H9 (cell line): ENCODE results near the gene HAPLN2. TPM values are rescaled to one million over a fixed set of nuclear protein-coding genes. Genes with fewer than 3 reads are reported as not detected.
"Not testable (repeated sequence)": the region's sequence is repeated elsewhere in the genome, so short reads cannot be mapped to it uniquely, and the experiment has no call there.

Experiments
- DNase-seq: peaks from one replicate; pipeline ENCODE4 v3.0.0-alpha.2; 2017
- H2AFZ ChIP-seq: one replicate; pipeline ENCODE4 v1.6.1; 2013; ENCODE audit warnings: mild to moderate bottlenecking, low read length, control low read depth, moderate library complexity
- H2AK5ac ChIP-seq: 2 replicates; pipeline ENCODE4 v1.6.1; 2013; ENCODE audit warnings: low read length, control low read depth, mixed read lengths; ENCODE audit not compliant: insufficient read length
- H2BK120ac ChIP-seq: one replicate; pipeline ENCODE4 v1.6.1; 2013; ENCODE audit warnings: low read depth, mild to moderate bottlenecking, low read length, control low read depth, inconsistent platforms; ENCODE audit not compliant: poor library complexity, severe bottlenecking
- H2BK12ac ChIP-seq: 2 replicates; pipeline ENCODE4 v1.6.1; 2013; ENCODE audit warnings: low read length, control low read depth, mixed read lengths, low read depth; ENCODE audit not compliant: insufficient read length
- H2BK15ac ChIP-seq: 2 replicates; pipeline ENCODE4 v1.6.1; 2013; ENCODE audit warnings: low read depth, low read length, control low read depth
- H2BK20ac ChIP-seq: one replicate; pipeline ENCODE4 v1.6.1; 2013; ENCODE audit warnings: low read depth, mild to moderate bottlenecking, low read length, control low read depth, inconsistent platforms; ENCODE audit not compliant: poor library complexity, severe bottlenecking
- H2BK5ac ChIP-seq: 2 replicates; pipeline ENCODE4 v1.6.1; 2013; ENCODE audit warnings: low read length, control low read depth, mixed read lengths; ENCODE audit not compliant: insufficient read length
- H3K14ac ChIP-seq: 2 replicates; pipeline ENCODE4 v1.6.1; 2013; ENCODE audit warnings: low read length, control low read depth; ENCODE audit not compliant: insufficient read depth
- H3K18ac ChIP-seq: 2 replicates; pipeline ENCODE4 v1.6.1; 2013; ENCODE audit warnings: low read depth, mild to moderate bottlenecking, mixed read lengths, low read length, control low read depth; ENCODE audit not compliant: insufficient read length
- H3K23ac ChIP-seq: 2 replicates; pipeline ENCODE4 v1.6.1; 2013; ENCODE audit warnings: low read length, control low read depth, mixed read lengths, low read depth; ENCODE audit not compliant: insufficient read length
- H3K23me2 ChIP-seq: 2 replicates; pipeline ENCODE4 v1.6.1; 2013; ENCODE audit warnings: low read depth, mild to moderate bottlenecking, mixed read lengths, low read length, control low read depth; ENCODE audit not compliant: insufficient read length, poor library complexity, severe bottlenecking
- H3K27ac ChIP-seq: 2 replicates; pipeline ENCODE4 v1.5.1; 2013; ENCODE audit warnings: low read length, control low read depth, mixed read lengths, low read depth; ENCODE audit not compliant: insufficient read length
- H3K27me3 ChIP-seq: 2 replicates; pipeline ENCODE4 v1.6.1; 2013; ENCODE audit warnings: low read length, control low read depth, inconsistent platforms; ENCODE audit not compliant: insufficient read depth
- H3K4ac ChIP-seq: 2 replicates; pipeline ENCODE4 v1.6.1; 2013; ENCODE audit warnings: low read depth, mild to moderate bottlenecking, control low read depth, inconsistent platforms, low read length, moderate library complexity
- H3K4me1 ChIP-seq: 2 replicates; pipeline ENCODE4 v1.6.1; 2013; ENCODE audit warnings: low read length, control low read depth, inconsistent platforms; ENCODE audit not compliant: insufficient read depth
- H3K4me2 ChIP-seq: 2 replicates; pipeline ENCODE4 v1.6.1; 2013; ENCODE audit warnings: low read length, control low read depth, mixed read lengths; ENCODE audit not compliant: insufficient read length, insufficient read depth
- H3K56ac ChIP-seq: 2 replicates; pipeline ENCODE4 v1.6.1; 2013; ENCODE audit warnings: low read depth, mild to moderate bottlenecking, mixed read lengths, low read length, control low read depth; ENCODE audit not compliant: insufficient read length
- H3K79me1 ChIP-seq: 2 replicates; pipeline ENCODE4 v1.6.1; 2013; ENCODE audit warnings: low read depth, mild to moderate bottlenecking, moderate library complexity, low read length, control low read depth, inconsistent platforms; ENCODE audit not compliant: insufficient read depth, poor library complexity, severe bottlenecking
- H3K79me2 ChIP-seq: 2 replicates; pipeline ENCODE4 v1.6.1; 2013; ENCODE audit warnings: low read length, control low read depth, inconsistent platforms; ENCODE audit not compliant: insufficient read depth
- H3K9ac ChIP-seq: 2 replicates; pipeline ENCODE4 v1.6.1; 2013; ENCODE audit warnings: low read length, control low read depth, mixed read lengths; ENCODE audit not compliant: insufficient read length; ENCODE audit errors: extremely low read depth
- H3K9me3 ChIP-seq: one replicate; pipeline ENCODE4 v1.6.1; 2013; ENCODE audit warnings: low read depth, low read length, inconsistent platforms; ENCODE audit not compliant: control insufficient read depth
- H3T11ph ChIP-seq: one replicate; pipeline ENCODE4 v1.6.1; 2013; ENCODE audit warnings: mild to moderate bottlenecking, low read length, control low read depth, inconsistent platforms
- H4K20me1 ChIP-seq: one replicate; pipeline ENCODE4 v1.6.1; 2013; ENCODE audit not compliant: control insufficient read depth, insufficient read length, insufficient read depth
- H4K5ac ChIP-seq: 2 replicates; pipeline ENCODE4 v1.6.1; 2013; ENCODE audit warnings: low read depth, mild to moderate bottlenecking, mixed read lengths, low read length, control low read depth; ENCODE audit not compliant: insufficient read length
- H4K8ac ChIP-seq: replicated peaks from 2 replicates; pipeline ENCODE4 v1.6.1; 2013; ENCODE audit warnings: low read length, control low read depth, mixed read lengths, low read depth; ENCODE audit not compliant: insufficient read length
- H4K91ac ChIP-seq: 2 replicates; pipeline ENCODE4 v1.6.1; 2013; ENCODE audit warnings: low read depth, mild to moderate bottlenecking, moderate library complexity, mixed read lengths, low read length, control low read depth; ENCODE audit not compliant: insufficient read length
- H3K27ac Mint-ChIP-seq, 3 experiments: 2 replicates in 2 of 3; 3 replicates in 1 of 3; pipeline ENCODE4 v1.8.0; 2020 to 2021; ENCODE audit warnings: mixed read lengths in 3 of 3, mild to moderate bottlenecking in 1 of 3, moderate library complexity in 1 of 3
- H3K27me3 Mint-ChIP-seq: 2 replicates; pipeline ENCODE4 v1.8.0; 2021; ENCODE audit warnings: low read depth, mild to moderate bottlenecking, moderate library complexity, mixed read lengths
- H3K36me3 Mint-ChIP-seq, 3 experiments: 2 replicates in 2 of 3; 3 replicates in 1 of 3; pipeline ENCODE4 v1.8.0; 2020 to 2021; ENCODE audit warnings: low read depth in 3 of 3, mixed read lengths in 3 of 3; ENCODE audit not compliant: insufficient read depth in 1 of 3
- H3K4me1 Mint-ChIP-seq, 2 experiments: 2 replicates each; pipeline ENCODE4 v1.8.0; 2020; ENCODE audit warnings: mixed read lengths in 2 of 2
- H3K4me3 Mint-ChIP-seq, 2 experiments: 2 replicates in 1 of 2; 3 replicates in 1 of 2; pipeline ENCODE4 v1.8.0; 2020 to 2021; ENCODE audit warnings: mild to moderate bottlenecking in 2 of 2, mixed read lengths in 2 of 2, moderate library complexity in 1 of 2
- H3K9me3 Mint-ChIP-seq, 2 experiments: 2 replicates in 1 of 2; 3 replicates in 1 of 2; pipeline ENCODE4 v1.8.0; 2020; ENCODE audit warnings: mild to moderate bottlenecking in 2 of 2, mixed read lengths in 2 of 2, moderate library complexity in 1 of 2
- WGBS: extraction: QIAGEN DNeasy Blood & Tissue Kit; methylation state at CpG from one replicate; pipeline ENCODE4 v1.1.7; 2013; ENCODE audit warnings: missing lambda C conversion rate, low lambda C conversion rate, mixed read lengths; ENCODE audit not compliant: insufficient read length; ENCODE audit errors: extremely low coverage; 5-methylcytosine and 5-hydroxymethylcytosine counted together
- total RNA-seq: library from RNA; stranded (reverse); gene quantifications from 2 replicates; pipeline ENCODE4 v1.2.1, GENCODE V29; 2021
- TF ChIP-seq, protein P1 (sequence below): fragments of 200-600 bp; sonication (generic); conservative IDR thresholded peaks from 3 replicates; pipeline ENCODE4 v1.8.0; 2021; ENCODE audit warnings: antibody characterized with exemption, mild to moderate bottlenecking

Gene HAPLN2
- total RNA-seq, 1 experiment from 2014 or later: 0.46 TPM

DNA sequence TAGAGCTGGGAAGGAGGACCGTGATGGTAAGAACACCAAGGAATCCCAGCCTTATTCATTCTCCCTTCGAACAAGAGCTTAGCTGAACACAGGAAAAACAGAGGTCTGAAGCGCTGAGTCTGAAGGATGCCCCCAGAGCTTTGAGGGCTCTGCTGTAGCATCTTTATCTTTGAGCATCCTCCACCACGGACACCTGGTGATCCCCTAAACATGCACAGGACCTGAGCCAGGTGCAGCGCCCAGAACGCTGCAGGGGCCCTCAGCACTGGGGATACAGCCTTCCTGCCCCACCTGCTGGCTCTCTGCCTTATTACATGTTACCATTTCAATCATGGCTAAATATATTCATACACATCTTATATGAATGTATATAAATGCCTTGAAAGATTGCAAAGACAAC, 10.2 kb upstream of the HAPLN2 start:
- H3K56ac ChIP-seq: no peak overlapping the region
- H3K23ac ChIP-seq: no peak overlapping the region
- no peaks in the 10 kb centered on the region for H3K27me3 ChIP-seq
- no peak overlapping the region for H3K27ac Mint-ChIP-seq
- TF ChIP-seq, protein P1, sequence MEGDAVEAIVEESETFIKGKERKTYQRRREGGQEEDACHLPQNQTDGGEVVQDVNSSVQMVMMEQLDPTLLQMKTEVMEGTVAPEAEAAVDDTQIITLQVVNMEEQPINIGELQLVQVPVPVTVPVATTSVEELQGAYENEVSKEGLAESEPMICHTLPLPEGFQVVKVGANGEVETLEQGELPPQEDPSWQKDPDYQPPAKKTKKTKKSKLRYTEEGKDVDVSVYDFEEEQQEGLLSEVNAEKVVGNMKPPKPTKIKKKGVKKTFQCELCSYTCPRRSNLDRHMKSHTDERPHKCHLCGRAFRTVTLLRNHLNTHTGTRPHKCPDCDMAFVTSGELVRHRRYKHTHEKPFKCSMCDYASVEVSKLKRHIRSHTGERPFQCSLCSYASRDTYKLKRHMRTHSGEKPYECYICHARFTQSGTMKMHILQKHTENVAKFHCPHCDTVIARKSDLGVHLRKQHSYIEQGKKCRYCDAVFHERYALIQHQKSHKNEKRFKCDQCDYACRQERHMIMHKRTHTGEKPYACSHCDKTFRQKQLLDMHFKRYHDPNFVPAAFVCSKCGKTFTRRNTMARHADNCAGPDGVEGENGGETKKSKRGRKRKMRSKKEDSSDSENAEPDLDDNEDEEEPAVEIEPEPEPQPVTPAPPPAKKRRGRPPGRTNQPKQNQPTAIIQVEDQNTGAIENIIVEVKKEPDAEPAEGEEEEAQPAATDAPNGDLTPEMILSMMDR: peak; percentile 73
- H3K4me3 Mint-ChIP-seq: no peak overlapping the region
- no peak overlapping the region for H2AK5ac ChIP-seq
- H3K27ac ChIP-seq: no peak overlapping the region
- no peak overlapping the region for H2BK15ac ChIP-seq
- H2BK12ac ChIP-seq: no peak overlapping the region
- no peaks in the 10 kb centered on the region for H3K79me1 ChIP-seq
- peaks cover 9% of the 10 kb centered on the region for H3K27me3 Mint-ChIP-seq
- no peak overlapping the region for H3K4ac ChIP-seq
- no peaks in the 10 kb centered on the region for H3K9me3 ChIP-seq
- no peak overlapping the region for H3K18ac ChIP-seq
- H3K4me2 ChIP-seq: no peak overlapping the region
- no peak overlapping the region for H3K14ac ChIP-seq
- H3T11ph ChIP-seq: no peak overlapping the region
- no peaks in the 10 kb centered on the region for H3K36me3 Mint-ChIP-seq
- H3K23me2 ChIP-seq: no peaks in the 10 kb centered on the region
- no peak overlapping the region for H3K9ac ChIP-seq
- H3K9me3 Mint-ChIP-seq: no peaks in the 10 kb centered on the region
- H2BK5ac ChIP-seq: no peak overlapping the region
- no peak overlapping the region for H4K5ac ChIP-seq
- H4K8ac ChIP-seq: no peak overlapping the region
- no CpG with 5 or more reads among the region's 6 CpGs for WGBS
- H3K4me1 ChIP-seq: no peaks in the 10 kb centered on the region; the same call in 1 of the 2 replicates
- no peak overlapping the region for H4K91ac ChIP-seq
- H2AFZ ChIP-seq: no peak overlapping the region
- H3K4me1 Mint-ChIP-seq: peaks cover 6 to 13% of the 10 kb centered on the region in 2 experiments; a peak in 3 of 4 replicates
- no peaks in the 10 kb centered on the region for H4K20me1 ChIP-seq
- DNase-seq: no peak
- H2BK120ac ChIP-seq: no peak overlapping the region
- H2BK20ac ChIP-seq: no peak overlapping the region
- no peaks in the 10 kb centered on the region for H3K79me2 ChIP-seq

DNA sequence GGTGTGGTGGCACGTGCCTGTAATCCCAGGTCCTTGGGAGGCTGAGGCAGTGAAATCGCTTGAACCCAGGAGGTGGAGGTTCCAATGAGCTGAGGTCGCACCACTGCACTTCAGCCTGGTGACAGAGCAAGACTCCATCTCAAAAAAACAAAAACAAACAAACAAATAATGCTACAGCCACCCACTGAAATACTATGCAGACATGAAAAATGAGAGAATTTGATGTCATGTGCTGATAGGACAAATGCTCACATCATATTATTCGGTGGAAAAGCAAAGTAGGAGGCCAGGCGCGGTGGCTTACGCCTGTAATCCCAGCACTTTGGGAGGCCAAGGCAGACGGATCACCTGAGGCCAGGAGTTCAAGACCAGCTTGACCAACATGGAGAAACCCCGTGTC, 9.1 kb upstream of the HAPLN2 start:
- not testable (repeated sequence) for H3K9ac ChIP-seq, H3K27me3 ChIP-seq, H3K4me3 Mint-ChIP-seq, H4K5ac ChIP-seq, H3K79me1 ChIP-seq, H2AFZ ChIP-seq, H3T11ph ChIP-seq, H3K27ac ChIP-seq, H4K91ac ChIP-seq, H3K4me2 ChIP-seq, H4K20me1 ChIP-seq, H4K8ac ChIP-seq, H2BK20ac ChIP-seq, H3K9me3 ChIP-seq, H3K18ac ChIP-seq, H3K4me1 ChIP-seq, H3K36me3 Mint-ChIP-seq, H2BK5ac ChIP-seq, H2BK120ac ChIP-seq, H3K4ac ChIP-seq, H3K23ac ChIP-seq, H3K9me3 Mint-ChIP-seq, H3K14ac ChIP-seq, DNase-seq, H3K27me3 Mint-ChIP-seq, H2BK12ac ChIP-seq, H3K79me2 ChIP-seq, H3K23me2 ChIP-seq, H3K27ac Mint-ChIP-seq, H2BK15ac ChIP-seq, H3K56ac ChIP-seq, H2AK5ac ChIP-seq
- no CpG with 5 or more reads among the region's 9 CpGs for whole genome bisulfite sequencing
- peaks cover 6 to 13% of the 10 kb centered on the region in 2 experiments; a peak in 3 of 4 replicates for H3K4me1 Mint-ChIP-seq
